Activated naive CD4-positive, alpha-beta T cell treated with anti-CD3 and anti-CD28 coated beads, Interleukin-2, amount 50 U/mL, for 16 hours (primary cell): Measurements from ENCODE around the gene EPHA10.

ENCODE experiments used
- DNase-seq: peaks from one replicate; pipeline ENCODE4 v3.0.0-alpha.2; 2020

Gene EPHA10

DNA sequence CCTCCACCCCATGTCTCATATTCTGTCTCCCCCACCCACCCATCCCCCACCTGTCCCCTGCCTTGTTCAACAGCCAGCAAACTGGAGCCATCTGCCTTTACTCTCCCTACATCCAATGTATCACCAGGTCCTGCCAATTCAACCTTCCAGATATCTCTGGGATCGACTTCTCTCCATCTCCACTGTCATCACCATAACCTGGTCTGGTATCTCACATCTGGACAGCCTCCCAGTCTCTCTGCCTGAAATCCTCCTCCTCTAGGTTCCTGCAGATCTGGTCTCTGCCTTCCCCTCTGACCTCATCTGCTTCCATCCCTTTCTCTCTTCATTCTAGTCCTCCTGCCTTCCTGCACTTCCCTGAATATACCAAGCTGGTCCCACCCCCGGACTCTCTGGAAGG lies 94.8 kb downstream of the EPHA10 start:
- DNase-seq = no peak

DNA sequence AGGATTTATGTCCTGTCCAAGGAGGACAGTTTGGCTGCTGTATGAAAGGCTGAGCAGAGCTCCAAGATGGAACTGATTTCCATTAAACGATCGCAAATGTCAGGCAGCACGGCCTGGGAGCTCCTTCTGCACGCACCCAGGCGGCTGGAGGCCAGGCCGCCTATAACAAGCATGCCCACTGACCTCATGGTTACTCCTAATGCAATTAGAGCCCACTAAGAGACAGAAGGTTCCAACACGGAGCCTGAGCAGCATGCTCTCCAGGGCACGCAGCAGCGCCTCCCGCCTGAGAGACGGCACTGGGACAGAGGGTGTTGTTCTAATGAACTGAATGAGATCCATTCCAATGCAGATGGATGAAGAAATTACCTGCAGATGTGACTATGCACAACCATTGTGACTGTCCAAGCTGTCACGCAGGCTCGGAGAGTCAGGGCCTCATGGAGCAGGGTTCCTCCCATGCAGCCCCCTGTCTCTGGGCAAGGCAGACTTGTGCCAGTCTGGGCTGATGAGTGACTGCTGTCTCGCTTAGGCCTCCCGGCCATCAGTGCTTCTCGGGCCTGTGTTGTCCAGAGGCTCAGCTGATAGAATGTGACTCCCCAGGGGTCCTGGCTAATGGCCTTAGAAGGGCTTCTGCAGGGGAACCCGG lies 97.8 kb downstream of the EPHA10 start:
- DNase-seq = no peak

DNA sequence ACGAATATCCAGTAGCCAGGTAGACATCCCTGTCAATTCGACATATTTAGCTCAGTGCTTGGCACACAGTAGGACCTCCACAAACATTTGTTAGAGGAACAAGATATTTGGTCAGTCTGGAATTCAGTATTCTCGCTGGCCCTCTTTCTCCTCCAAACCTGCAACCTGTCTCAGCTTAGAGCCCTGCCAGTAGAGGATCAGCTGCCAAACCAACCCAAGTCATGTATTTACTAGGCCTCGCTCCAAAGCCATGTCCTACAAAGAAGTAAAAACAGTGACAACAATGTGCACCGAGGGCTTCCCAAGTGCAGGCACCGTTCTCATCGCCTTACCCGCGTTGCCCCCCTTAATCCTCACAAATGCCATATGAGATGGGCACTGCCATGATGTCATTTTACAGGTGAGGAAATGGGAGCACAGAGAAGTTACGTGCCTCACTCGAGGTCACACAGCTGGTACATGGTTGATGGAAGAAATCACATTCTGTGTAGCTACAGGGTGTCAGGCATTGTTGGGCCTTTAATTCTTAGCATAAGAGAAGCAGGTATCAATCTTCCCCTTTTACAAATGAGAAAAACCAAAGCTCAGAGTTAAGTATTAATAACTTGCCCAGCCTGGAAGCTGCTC lies 98.6 kb downstream of the EPHA10 start:
- no peak for DNase-seq
